Body of pancreas (tissue), 4 donors: ENCODE data around the gene SWT1.

Experiments used
- POLR2A ChIP-seq, 3 donors: fragments of 450-650 bp; IDR thresholded peaks; one replicate each; pipeline ENCODE4 v1.6.1; 2016; ENCODE audit warnings: antibody characterized with exemption in 3 of 3, mild to moderate bottlenecking in 2 of 3
- TF ChIP-seq, protein P1 (sequence below), 7 experiments: fragments of 450-650 bp in 4 of 7; fragments of 200-600 bp in 3 of 7; sonication (generic) in 3 of 7; IDR thresholded peaks; one replicate each; pipeline ENCODE4 v1.5.1; 2016 to 2019; ENCODE audit warnings: antibody characterized with exemption in 7 of 7

DNA sequence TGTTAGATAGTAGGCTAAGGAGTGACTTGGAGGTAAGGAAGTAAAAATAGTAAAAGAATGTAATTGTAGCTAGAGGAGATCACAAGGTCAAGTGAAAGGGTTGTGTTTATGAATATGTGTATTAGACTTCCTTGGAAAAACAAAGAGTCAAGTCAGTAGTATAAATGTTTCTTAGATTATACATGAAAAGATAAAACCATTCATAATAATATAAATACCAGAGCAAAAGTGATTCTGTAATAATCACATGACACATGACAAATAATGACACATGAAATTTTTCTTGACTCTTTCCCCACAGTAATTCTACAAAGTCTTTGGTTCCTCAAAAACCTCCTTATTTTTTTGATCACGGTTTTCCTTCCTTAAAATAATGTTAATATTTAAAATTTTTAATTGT is 103.6 kb downstream of the SWT1 start:
- TF ChIP-seq, protein P1, sequence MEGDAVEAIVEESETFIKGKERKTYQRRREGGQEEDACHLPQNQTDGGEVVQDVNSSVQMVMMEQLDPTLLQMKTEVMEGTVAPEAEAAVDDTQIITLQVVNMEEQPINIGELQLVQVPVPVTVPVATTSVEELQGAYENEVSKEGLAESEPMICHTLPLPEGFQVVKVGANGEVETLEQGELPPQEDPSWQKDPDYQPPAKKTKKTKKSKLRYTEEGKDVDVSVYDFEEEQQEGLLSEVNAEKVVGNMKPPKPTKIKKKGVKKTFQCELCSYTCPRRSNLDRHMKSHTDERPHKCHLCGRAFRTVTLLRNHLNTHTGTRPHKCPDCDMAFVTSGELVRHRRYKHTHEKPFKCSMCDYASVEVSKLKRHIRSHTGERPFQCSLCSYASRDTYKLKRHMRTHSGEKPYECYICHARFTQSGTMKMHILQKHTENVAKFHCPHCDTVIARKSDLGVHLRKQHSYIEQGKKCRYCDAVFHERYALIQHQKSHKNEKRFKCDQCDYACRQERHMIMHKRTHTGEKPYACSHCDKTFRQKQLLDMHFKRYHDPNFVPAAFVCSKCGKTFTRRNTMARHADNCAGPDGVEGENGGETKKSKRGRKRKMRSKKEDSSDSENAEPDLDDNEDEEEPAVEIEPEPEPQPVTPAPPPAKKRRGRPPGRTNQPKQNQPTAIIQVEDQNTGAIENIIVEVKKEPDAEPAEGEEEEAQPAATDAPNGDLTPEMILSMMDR (IDR thresholded peaks at IDR 0.05) = no peak
- TF ChIP-seq POLR2A (IDR thresholded peaks at IDR 0.05) = no peak
